H9 (cell line): ENCODE measurements around the gene COQ8A. TPM values are rescaled to one million over a fixed set of nuclear protein-coding genes. Genes with fewer than 3 reads are reported as not detected.

Source experiments
- DNase-seq: peaks from one replicate; pipeline ENCODE4 v3.0.0-alpha.2; 2017
- H2AFZ ChIP-seq: one replicate; pipeline ENCODE4 v1.6.1; 2013; ENCODE audit warnings: mild to moderate bottlenecking, low read length, control low read depth, moderate library complexity
- H2AK5ac ChIP-seq: 2 replicates; pipeline ENCODE4 v1.6.1; 2013; ENCODE audit warnings: low read length, control low read depth, mixed read lengths; ENCODE audit not compliant: insufficient read length
- H2BK120ac ChIP-seq: one replicate; pipeline ENCODE4 v1.6.1; 2013; ENCODE audit warnings: low read depth, mild to moderate bottlenecking, low read length, control low read depth, inconsistent platforms; ENCODE audit not compliant: poor library complexity, severe bottlenecking
- H2BK12ac ChIP-seq: 2 replicates; pipeline ENCODE4 v1.6.1; 2013; ENCODE audit warnings: low read length, control low read depth, mixed read lengths, low read depth; ENCODE audit not compliant: insufficient read length
- H2BK15ac ChIP-seq: 2 replicates; pipeline ENCODE4 v1.6.1; 2013; ENCODE audit warnings: low read depth, low read length, control low read depth
- H2BK20ac ChIP-seq: one replicate; pipeline ENCODE4 v1.6.1; 2013; ENCODE audit warnings: low read depth, mild to moderate bottlenecking, low read length, control low read depth, inconsistent platforms; ENCODE audit not compliant: poor library complexity, severe bottlenecking
- H2BK5ac ChIP-seq: 2 replicates; pipeline ENCODE4 v1.6.1; 2013; ENCODE audit warnings: low read length, control low read depth, mixed read lengths; ENCODE audit not compliant: insufficient read length
- H3K14ac ChIP-seq: 2 replicates; pipeline ENCODE4 v1.6.1; 2013; ENCODE audit warnings: low read length, control low read depth; ENCODE audit not compliant: insufficient read depth
- H3K18ac ChIP-seq: 2 replicates; pipeline ENCODE4 v1.6.1; 2013; ENCODE audit warnings: low read depth, mild to moderate bottlenecking, mixed read lengths, low read length, control low read depth; ENCODE audit not compliant: insufficient read length
- H3K23ac ChIP-seq: 2 replicates; pipeline ENCODE4 v1.6.1; 2013; ENCODE audit warnings: low read length, control low read depth, mixed read lengths, low read depth; ENCODE audit not compliant: insufficient read length
- H3K23me2 ChIP-seq: 2 replicates; pipeline ENCODE4 v1.6.1; 2013; ENCODE audit warnings: low read depth, mild to moderate bottlenecking, mixed read lengths, low read length, control low read depth; ENCODE audit not compliant: insufficient read length, poor library complexity, severe bottlenecking
- H3K27ac ChIP-seq: 2 replicates; pipeline ENCODE4 v1.5.1; 2013; ENCODE audit warnings: low read length, control low read depth, mixed read lengths, low read depth; ENCODE audit not compliant: insufficient read length
- H3K27me3 ChIP-seq: 2 replicates; pipeline ENCODE4 v1.6.1; 2013; ENCODE audit warnings: low read length, control low read depth, inconsistent platforms; ENCODE audit not compliant: insufficient read depth
- H3K4ac ChIP-seq: 2 replicates; pipeline ENCODE4 v1.6.1; 2013; ENCODE audit warnings: low read depth, mild to moderate bottlenecking, control low read depth, inconsistent platforms, low read length, moderate library complexity
- H3K4me1 ChIP-seq: 2 replicates; pipeline ENCODE4 v1.6.1; 2013; ENCODE audit warnings: low read length, control low read depth, inconsistent platforms; ENCODE audit not compliant: insufficient read depth
- H3K4me2 ChIP-seq: 2 replicates; pipeline ENCODE4 v1.6.1; 2013; ENCODE audit warnings: low read length, control low read depth, mixed read lengths; ENCODE audit not compliant: insufficient read length, insufficient read depth
- H3K56ac ChIP-seq: 2 replicates; pipeline ENCODE4 v1.6.1; 2013; ENCODE audit warnings: low read depth, mild to moderate bottlenecking, mixed read lengths, low read length, control low read depth; ENCODE audit not compliant: insufficient read length
- H3K79me1 ChIP-seq: 2 replicates; pipeline ENCODE4 v1.6.1; 2013; ENCODE audit warnings: low read depth, mild to moderate bottlenecking, moderate library complexity, low read length, control low read depth, inconsistent platforms; ENCODE audit not compliant: insufficient read depth, poor library complexity, severe bottlenecking
- H3K79me2 ChIP-seq: 2 replicates; pipeline ENCODE4 v1.6.1; 2013; ENCODE audit warnings: low read length, control low read depth, inconsistent platforms; ENCODE audit not compliant: insufficient read depth
- H3K9ac ChIP-seq: 2 replicates; pipeline ENCODE4 v1.6.1; 2013; ENCODE audit warnings: low read length, control low read depth, mixed read lengths; ENCODE audit not compliant: insufficient read length; ENCODE audit errors: extremely low read depth
- H3K9me3 ChIP-seq: one replicate; pipeline ENCODE4 v1.6.1; 2013; ENCODE audit warnings: low read depth, low read length, inconsistent platforms; ENCODE audit not compliant: control insufficient read depth
- H3T11ph ChIP-seq: one replicate; pipeline ENCODE4 v1.6.1; 2013; ENCODE audit warnings: mild to moderate bottlenecking, low read length, control low read depth, inconsistent platforms
- H4K20me1 ChIP-seq: one replicate; pipeline ENCODE4 v1.6.1; 2013; ENCODE audit not compliant: control insufficient read depth, insufficient read length, insufficient read depth
- H4K5ac ChIP-seq: 2 replicates; pipeline ENCODE4 v1.6.1; 2013; ENCODE audit warnings: low read depth, mild to moderate bottlenecking, mixed read lengths, low read length, control low read depth; ENCODE audit not compliant: insufficient read length
- H4K8ac ChIP-seq: replicated peaks from 2 replicates; pipeline ENCODE4 v1.6.1; 2013; ENCODE audit warnings: low read length, control low read depth, mixed read lengths, low read depth; ENCODE audit not compliant: insufficient read length
- H4K91ac ChIP-seq: 2 replicates; pipeline ENCODE4 v1.6.1; 2013; ENCODE audit warnings: low read depth, mild to moderate bottlenecking, moderate library complexity, mixed read lengths, low read length, control low read depth; ENCODE audit not compliant: insufficient read length
- H3K27ac Mint-ChIP-seq, 3 experiments: 2 replicates in 2 of 3; 3 replicates in 1 of 3; pipeline ENCODE4 v1.8.0; 2020 to 2021; ENCODE audit warnings: mixed read lengths in 3 of 3, mild to moderate bottlenecking in 1 of 3, moderate library complexity in 1 of 3
- H3K27me3 Mint-ChIP-seq: 2 replicates; pipeline ENCODE4 v1.8.0; 2021; ENCODE audit warnings: low read depth, mild to moderate bottlenecking, moderate library complexity, mixed read lengths
- H3K36me3 Mint-ChIP-seq, 3 experiments: 2 replicates in 2 of 3; 3 replicates in 1 of 3; pipeline ENCODE4 v1.8.0; 2020 to 2021; ENCODE audit warnings: low read depth in 3 of 3, mixed read lengths in 3 of 3; ENCODE audit not compliant: insufficient read depth in 1 of 3
- H3K4me1 Mint-ChIP-seq, 2 experiments: 2 replicates each; pipeline ENCODE4 v1.8.0; 2020; ENCODE audit warnings: mixed read lengths in 2 of 2
- H3K4me3 Mint-ChIP-seq, 2 experiments: 2 replicates in 1 of 2; 3 replicates in 1 of 2; pipeline ENCODE4 v1.8.0; 2020 to 2021; ENCODE audit warnings: mild to moderate bottlenecking in 2 of 2, mixed read lengths in 2 of 2, moderate library complexity in 1 of 2
- H3K9me3 Mint-ChIP-seq, 2 experiments: 2 replicates in 1 of 2; 3 replicates in 1 of 2; pipeline ENCODE4 v1.8.0; 2020; ENCODE audit warnings: mild to moderate bottlenecking in 2 of 2, mixed read lengths in 2 of 2, moderate library complexity in 1 of 2
- WGBS: extraction: QIAGEN DNeasy Blood & Tissue Kit; methylation state at CpG from one replicate; pipeline ENCODE4 v1.1.7; 2013; ENCODE audit warnings: missing lambda C conversion rate, low lambda C conversion rate, mixed read lengths; ENCODE audit not compliant: insufficient read length; ENCODE audit errors: extremely low coverage; 5-methylcytosine and 5-hydroxymethylcytosine counted together
- total RNA-seq: library from RNA; stranded (reverse); gene quantifications from 2 replicates; pipeline ENCODE4 v1.2.1, GENCODE V29; 2021
- TF ChIP-seq, protein P1 (sequence below): fragments of 200-600 bp; sonication (generic); conservative IDR thresholded peaks from 3 replicates; pipeline ENCODE4 v1.8.0; 2021; ENCODE audit warnings: antibody characterized with exemption, mild to moderate bottlenecking

The COQ8A gene
- total RNA-seq, 1 experiment from 2014 or later = 26.0 TPM

DNA sequence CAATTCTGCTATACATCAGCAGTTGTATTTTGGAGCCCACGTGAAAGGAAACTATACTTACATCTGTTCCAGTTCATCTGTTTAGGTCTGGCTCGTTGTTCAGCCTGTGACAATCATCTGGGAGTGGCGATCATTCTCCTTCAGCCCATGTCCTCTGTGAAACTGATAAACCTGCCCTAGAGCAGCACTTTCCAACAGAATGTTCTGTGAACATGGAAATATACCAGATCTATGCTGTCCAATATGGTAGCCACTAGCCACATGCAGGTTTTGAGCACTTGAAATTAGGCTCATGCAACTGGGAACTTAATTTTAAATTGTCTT lies 24.5 kb upstream of the COQ8A start:
- H3K23ac ChIP-seq = no peak overlapping the region
- no peak overlapping the region for H3K4me2 ChIP-seq
- TF ChIP-seq, protein P1, sequence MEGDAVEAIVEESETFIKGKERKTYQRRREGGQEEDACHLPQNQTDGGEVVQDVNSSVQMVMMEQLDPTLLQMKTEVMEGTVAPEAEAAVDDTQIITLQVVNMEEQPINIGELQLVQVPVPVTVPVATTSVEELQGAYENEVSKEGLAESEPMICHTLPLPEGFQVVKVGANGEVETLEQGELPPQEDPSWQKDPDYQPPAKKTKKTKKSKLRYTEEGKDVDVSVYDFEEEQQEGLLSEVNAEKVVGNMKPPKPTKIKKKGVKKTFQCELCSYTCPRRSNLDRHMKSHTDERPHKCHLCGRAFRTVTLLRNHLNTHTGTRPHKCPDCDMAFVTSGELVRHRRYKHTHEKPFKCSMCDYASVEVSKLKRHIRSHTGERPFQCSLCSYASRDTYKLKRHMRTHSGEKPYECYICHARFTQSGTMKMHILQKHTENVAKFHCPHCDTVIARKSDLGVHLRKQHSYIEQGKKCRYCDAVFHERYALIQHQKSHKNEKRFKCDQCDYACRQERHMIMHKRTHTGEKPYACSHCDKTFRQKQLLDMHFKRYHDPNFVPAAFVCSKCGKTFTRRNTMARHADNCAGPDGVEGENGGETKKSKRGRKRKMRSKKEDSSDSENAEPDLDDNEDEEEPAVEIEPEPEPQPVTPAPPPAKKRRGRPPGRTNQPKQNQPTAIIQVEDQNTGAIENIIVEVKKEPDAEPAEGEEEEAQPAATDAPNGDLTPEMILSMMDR = no peak
- H3K79me1 ChIP-seq = no peaks in the 10 kb centered on the region
- H3K4me1 ChIP-seq = no peaks in the 10 kb centered on the region; the same call in 1 of the 2 replicates
- H3K4ac ChIP-seq = no peak overlapping the region
- H3K27me3 ChIP-seq = no peaks in the 10 kb centered on the region
- H3K4me3 Mint-ChIP-seq = no peak overlapping the region
- no peak overlapping the region for H2BK15ac ChIP-seq
- DNase-seq = no peak
- no peaks in the 10 kb centered on the region for H3K9me3 ChIP-seq
- no peak overlapping the region for H3K9ac ChIP-seq
- no peaks in the 10 kb centered on the region; a peak in 2 of 7 replicates for H3K36me3 Mint-ChIP-seq
- no peaks in the 10 kb centered on the region; the same call in 1 of the 2 replicates for H3K79me2 ChIP-seq
- H2BK120ac ChIP-seq = no peak overlapping the region
- H4K5ac ChIP-seq = no peak overlapping the region
- no peak overlapping the region for H3K27ac ChIP-seq
- H2AFZ ChIP-seq = no peak overlapping the region
- no peaks in the 10 kb centered on the region for H4K20me1 ChIP-seq
- no peak overlapping the region for H4K91ac ChIP-seq
- no peak overlapping the region for H2BK5ac ChIP-seq
- H3K9me3 Mint-ChIP-seq = no peaks in the 10 kb centered on the region
- no peak overlapping the region for H2BK20ac ChIP-seq
- H3K4me1 Mint-ChIP-seq = no peaks in the 10 kb centered on the region
- H3K18ac ChIP-seq = no peak overlapping the region
- H3K27ac Mint-ChIP-seq = no peak overlapping the region; a peak in 1 of 7 replicates
- H3K27me3 Mint-ChIP-seq = no peaks in the 10 kb centered on the region
- H3K14ac ChIP-seq = no peak overlapping the region
- no peak overlapping the region for H3T11ph ChIP-seq
- no peak overlapping the region for H2AK5ac ChIP-seq
- no peaks in the 10 kb centered on the region for H3K23me2 ChIP-seq
- no peak overlapping the region for H2BK12ac ChIP-seq
- WGBS = no CpG with 5 or more reads among the region's 3 CpGs
- no peak overlapping the region for H4K8ac ChIP-seq
- no peak overlapping the region for H3K56ac ChIP-seq
